H1 (cell line): Measurements from ENCODE around the gene TOMM40. TPM values are rescaled to one million over a fixed set of nuclear protein-coding genes. Genes with fewer than 3 reads are reported as not detected.

ENCODE experiments used
- CTCF ChIA-PET: fragments of 300-600 bp; sonication (Branson Sonifier 250); formaldehyde crosslinking; loops from one replicate; lab custom pipeline; 2021; ENCODE audit not compliant: partially characterized antibody; lab: Charles Lee
- POLR2A ChIA-PET: fragments of 300-600 bp; sonication (Branson Sonifier 250); formaldehyde crosslinking; loops from one replicate; lab custom pipeline; 2021; ENCODE audit warnings: inconsistent platforms; ENCODE audit not compliant: partially characterized antibody; lab: Charles Lee
- DNase-seq, 2 experiments: peaks; one replicate each; pipeline versions ENCODE4 v3.0.0 to v3.0.0-alpha.2; 2010 to 2022; ENCODE audit warnings: low spot score in 2 of 2, low read depth in 1 of 2, mixed read lengths in 1 of 2
- FAIRE-seq: peaks from 2 replicates; lab custom pipeline; 2011; peaks lifted over from hg19 to GRCh38; lab: Jason Lieb, UNC
- H2AFZ ChIP-seq: 2 replicates; pipeline ENCODE4 v1.8.1; 2012; ENCODE audit warnings: low read length, inconsistent platforms
- H2AK5ac ChIP-seq: 2 replicates; pipeline ENCODE4 v1.6.1; 2013; ENCODE audit warnings: low read depth, low read length
- H2BK120ac ChIP-seq: replicated peaks from 2 replicates; pipeline ENCODE3; 2013; ENCODE audit warnings: low read depth, low read length, inconsistent platforms
- H2BK12ac ChIP-seq: 2 replicates; pipeline ENCODE4 v1.6.1; 2013; ENCODE audit warnings: low read depth, low read length
- H2BK15ac ChIP-seq: 2 replicates; pipeline ENCODE4 v1.6.1; 2013; ENCODE audit warnings: low read length
- H2BK20ac ChIP-seq: 2 replicates; pipeline ENCODE4 v1.6.1; 2013; ENCODE audit warnings: low read length
- H2BK5ac ChIP-seq: 2 replicates; pipeline ENCODE4 v1.6.1; 2013; ENCODE audit warnings: low read depth, low read length
- H3K14ac ChIP-seq: 2 replicates; pipeline ENCODE4 v1.6.1; 2013; ENCODE audit warnings: inconsistent platforms; ENCODE audit not compliant: insufficient read length
- H3K18ac ChIP-seq: 2 replicates; pipeline ENCODE4 v1.6.1; 2013; ENCODE audit warnings: low read length; ENCODE audit errors: extremely low read depth
- H3K23ac ChIP-seq: 2 replicates; pipeline ENCODE4 v1.6.1; 2013; ENCODE audit warnings: inconsistent platforms; ENCODE audit not compliant: insufficient read length
- H3K23me2 ChIP-seq: 2 replicates; pipeline ENCODE4 v1.6.1; 2013; ENCODE audit warnings: low read depth, low read length
- H3K27ac ChIP-seq: 2 replicates; pipeline ENCODE4 v1.6.1; 2011; ENCODE audit warnings: low read depth, low read length, inconsistent platforms
- H3K27me3 ChIP-seq, 4 experiments: replicated peaks in 1 of 4; 1 replicate in 1 of 4; 2 replicates in 3 of 4; pipeline versions ENCODE4 v1.6.1 to v1.8.1; 2011 to 2013; ENCODE audit warnings: low read length in 3 of 4, mild to moderate bottlenecking in 3 of 4, inconsistent platforms in 2 of 4, mixed read lengths in 2 of 4, moderate library complexity in 1 of 4; ENCODE audit not compliant: control insufficient read depth in 3 of 4, insufficient read depth in 3 of 4; ENCODE audit errors: extremely low read depth in 1 of 4
- H3K36me3 ChIP-seq, 4 experiments: 2 replicates each; pipeline versions ENCODE4 v1.6.1 to v1.8.1; 2011 to 2013; ENCODE audit warnings: mild to moderate bottlenecking in 4 of 4, low read length in 3 of 4, moderate library complexity in 2 of 4, control low read depth in 1 of 4, inconsistent platforms in 1 of 4; ENCODE audit not compliant: insufficient read depth in 4 of 4, control insufficient read depth in 2 of 4
- H3K4ac ChIP-seq: replicated peaks from 2 replicates; pipeline ENCODE3; 2013; ENCODE audit warnings: low read length, low read depth, mixed read lengths, inconsistent platforms; ENCODE audit not compliant: insufficient read length
- H3K4me1 ChIP-seq, 4 experiments: replicated peaks in 1 of 4; 1 replicate in 1 of 4; 2 replicates in 3 of 4; pipeline versions ENCODE4 v1.6.1 to v1.8.1; 2011 to 2013; ENCODE audit warnings: low read length in 3 of 4, inconsistent platforms in 2 of 4, mixed read lengths in 1 of 4; ENCODE audit not compliant: insufficient read depth in 4 of 4, control insufficient read depth in 3 of 4
- H3K4me2 ChIP-seq, 2 experiments: 2 replicates each; pipeline versions ENCODE4 v1.6.1 to v1.8.1; 2011 to 2013; ENCODE audit warnings: low read depth in 2 of 2, low read length in 2 of 2, control low read depth in 1 of 2, inconsistent platforms in 1 of 2, mild to moderate bottlenecking in 1 of 2; ENCODE audit not compliant: insufficient read depth in 1 of 2
- H3K4me3 ChIP-seq, 4 experiments: fragments of 200-600, 300-600 bp in 1 of 4; sonication (generic), shearing (Covaris generic), sonication (Bioruptor Twin) in 1 of 4; 2 replicates each; pipeline versions ENCODE4 v1.5.1 to v1.8.1; 2011 to 2016; ENCODE audit warnings: low read length in 4 of 4, low read depth in 3 of 4, control low read depth in 2 of 4, inconsistent platforms in 2 of 4, mild to moderate bottlenecking in 2 of 4, mixed read lengths in 1 of 4, moderate library complexity in 1 of 4; ENCODE audit not compliant: insufficient read depth in 2 of 4; ENCODE audit errors: extremely low read depth in 1 of 4
- H3K56ac ChIP-seq: replicated peaks from 2 replicates; pipeline ENCODE3; 2013; ENCODE audit warnings: low read depth, mild to moderate bottlenecking, mixed read lengths, low read length, inconsistent platforms; ENCODE audit not compliant: insufficient read length
- H3K79me1 ChIP-seq: 2 replicates; pipeline ENCODE4 v1.6.1; 2013; ENCODE audit warnings: low read depth, low read length, control low read depth
- H3K79me2 ChIP-seq, 2 experiments: 2 replicates each; pipeline versions ENCODE4 v1.6.1 to v1.8.1; 2012 to 2013; ENCODE audit warnings: low read length in 2 of 2, mild to moderate bottlenecking in 2 of 2, inconsistent platforms in 1 of 2; ENCODE audit not compliant: insufficient read depth in 2 of 2, control insufficient read depth in 1 of 2
- H3K9ac ChIP-seq, 4 experiments: replicated peaks in 1 of 4; 1 replicate in 1 of 4; 2 replicates in 3 of 4; pipeline versions ENCODE4 v1.6.1 to v1.8.1; 2011 to 2013; ENCODE audit warnings: low read depth in 3 of 4, low read length in 3 of 4, control low read depth in 2 of 4, mild to moderate bottlenecking in 2 of 4, moderate library complexity in 2 of 4, inconsistent platforms in 1 of 4; ENCODE audit errors: extremely low read depth in 1 of 4
- H3K9me3 ChIP-seq, 2 experiments: 2 replicates each; pipeline versions ENCODE4 v1.6.1 to v1.8.1; 2012 to 2013; ENCODE audit warnings: mild to moderate bottlenecking in 2 of 2, moderate library complexity in 2 of 2, control low read depth in 1 of 2, inconsistent platforms in 1 of 2, low read depth in 1 of 2, low read length in 1 of 2, mixed read lengths in 1 of 2; ENCODE audit not compliant: insufficient read depth in 2 of 2
- H4K20me1 ChIP-seq, 2 experiments: replicated peaks in 1 of 2; 2 replicates each; pipeline versions ENCODE3 to v1.8.1; 2011 to 2013; ENCODE audit warnings: inconsistent platforms in 2 of 2, low read length in 2 of 2, mild to moderate bottlenecking in 1 of 2; ENCODE audit not compliant: insufficient read depth in 2 of 2, control insufficient read depth in 1 of 2
- H4K5ac ChIP-seq: 2 replicates; pipeline ENCODE4 v1.6.1; 2013; ENCODE audit warnings: low read length, low read depth, mixed read lengths, inconsistent platforms; ENCODE audit not compliant: insufficient read length
- H4K8ac ChIP-seq: 2 replicates; pipeline ENCODE4 v1.8.0; 2013; ENCODE audit warnings: mild to moderate bottlenecking, moderate library complexity, low read length, inconsistent platforms; ENCODE audit not compliant: insufficient read depth; ENCODE audit errors: extremely low read depth
- H4K91ac ChIP-seq: replicated peaks from 2 replicates; pipeline ENCODE3; 2013; ENCODE audit warnings: low read length, mixed read lengths, inconsistent platforms; ENCODE audit not compliant: insufficient read length
- ASH2L ChIP-seq: fragments of 200-600, 300-600 bp; sonication (generic); IDR thresholded peaks from one replicate; pipeline ENCODE4 v1.7.1; 2017; ENCODE audit warnings: low read length
- BCL11A ChIP-seq, 2 experiments: IDR thresholded peaks; one replicate each; pipeline ENCODE4 v1.6.1; 2011; ENCODE audit warnings: low read depth in 2 of 2, low read length in 2 of 2, mild to moderate bottlenecking in 2 of 2
- EGR1 ChIP-seq: IDR thresholded peaks from 2 replicates; pipeline ENCODE4 v1.6.1; 2011; ENCODE audit warnings: low read depth, low read length, borderline replicate concordance
- JUND ChIP-seq: IDR thresholded peaks from 2 replicates; pipeline ENCODE4 v1.6.1; 2011; ENCODE audit warnings: mild to moderate bottlenecking, improper control_type of control experiment, low read length
- NRF1 ChIP-seq: IDR thresholded peaks from 2 replicates; pipeline ENCODE4 v1.6.1; 2011; ENCODE audit warnings: mild to moderate bottlenecking, low read depth, low read length, improper control_type of control experiment
- SUZ12 ChIP-seq: fragments of 200-600 bp; sonication (generic); IDR thresholded peaks from 2 replicates; pipeline ENCODE4 v1.6.1; 2012; ENCODE audit warnings: mild to moderate bottlenecking, inconsistent platforms, low read length, moderate library complexity, mixed read lengths
- TCF12 ChIP-seq: IDR thresholded peaks from 2 replicates; pipeline ENCODE4 v1.6.1; 2011; ENCODE audit warnings: low read depth, mild to moderate bottlenecking, low read length
- WGBS, 2 experiments: shearing (Covaris generic) in 1 of 2; methylation state at CpG; one replicate each; pipeline versions ENCODE4 v1.1.6 to v1.1.7; 2013 to 2015; ENCODE audit warnings: low lambda C conversion rate in 2 of 2, mixed read lengths in 2 of 2, inconsistent platforms in 1 of 2, low coverage in 1 of 2, missing lambda C conversion rate in 1 of 2; ENCODE audit not compliant: insufficient replicate concordance in 2 of 2, insufficient coverage in 1 of 2, insufficient read length in 1 of 2; ENCODE audit errors: extremely low coverage in 1 of 2, missing lambda C conversion rate in 1 of 2; 5-methylcytosine and 5-hydroxymethylcytosine counted together
- polyA plus RNA-seq, 7 experiments: library from polyadenylated mRNA; depleted of rRNA in 3 of 7; stranded (reverse) in 5 of 7; unstranded in 2 of 7; fragments of >200 nt in 5 of 7; fragments of 200-250 nt in 2 of 7; gene quantifications; 1 replicate in 5 of 7; 2 replicates in 1 of 7; 4 replicates in 1 of 7; pipeline versions ENCODE4 v1.2.1 to v1.2.3, GENCODE V29; 2011 to 2013; ENCODE audit warnings: missing spikeins in 2 of 7, mixed read lengths in 2 of 7
- total RNA-seq: library from RNA; stranded (reverse); fragmentation: NEBNext Ultra II Directional; extraction: Animal tissue kit (Norgen Biotek cat#: 25700); gene quantifications from 2 replicates; pipeline ENCODE4 v1.2.1, GENCODE V29; 2021
- TF ChIP-seq, protein P1 (sequence below): IDR thresholded peaks from 2 replicates; pipeline ENCODE4 v1.6.1; 2012; ENCODE audit warnings: inconsistent platforms

TOMM40 gene
- total and polyA plus RNA-seq, 2 of the 8 experiments (the other 6 are each of a cell fraction or from before 2014, with no cell fraction given) = 154 to 179 TPM

DNA sequence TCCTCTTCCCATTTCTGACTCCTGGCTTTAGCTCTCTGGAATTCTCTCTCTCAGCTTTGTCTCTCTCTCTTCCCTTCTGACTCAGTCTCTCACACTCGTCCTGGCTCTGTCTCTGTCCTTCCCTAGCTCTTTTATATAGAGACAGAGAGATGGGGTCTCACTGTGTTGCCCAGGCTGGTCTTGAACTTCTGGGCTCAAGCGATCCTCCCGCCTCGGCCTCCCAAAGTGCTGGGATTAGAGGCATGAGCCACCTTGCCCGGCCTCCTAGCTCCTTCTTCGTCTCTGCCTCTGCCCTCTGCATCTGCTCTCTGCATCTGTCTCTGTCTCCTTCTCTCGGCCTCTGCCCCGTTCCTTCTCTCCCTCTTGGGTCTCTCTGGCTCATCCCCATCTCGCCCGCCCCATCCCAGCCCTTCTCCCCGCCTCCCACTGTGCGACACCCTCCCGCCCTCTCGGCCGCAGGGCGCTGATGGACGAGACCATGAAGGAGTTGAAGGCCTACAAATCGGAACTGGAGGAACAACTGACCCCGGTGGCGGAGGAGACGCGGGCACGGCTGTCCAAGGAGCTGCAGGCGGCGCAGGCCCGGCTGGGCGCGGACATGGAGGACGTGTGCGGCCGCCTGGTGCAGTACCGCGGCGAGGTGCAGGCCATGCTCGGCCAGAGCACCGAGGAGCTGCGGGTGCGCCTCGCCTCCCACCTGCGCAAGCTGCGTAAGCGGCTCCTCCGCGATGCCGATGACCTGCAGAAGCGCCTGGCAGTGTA lies 17.2 kb downstream of the TOMM40 start:
- CTCF ChIA-PET = interaction anchor here (0.6 to 15.2 kb wide), 6 partner anchors 16 to 1706 kb away, joined by 3 to 201 read pairs (median 4); partner anchors contain the start of gene CLPTM1
- Histone ChIP-seq H3K4me1 (peaks cover 0 to 14% (median 8%) of the 10 kb centered on the region in 4 experiments; a peak in 6 of 7 replicates), H2BK15ac (no peak overlapping the region), H4K8ac (no peak overlapping the region; the same call in 1 of the 2 replicates), H3K36me3 (peaks cover 9 to 27% (median 19%) of the 10 kb centered on the region in 4 experiments; a peak in 7 of 8 replicates), H3K4me3 (no peak overlapping the region), H3K79me2 (peaks cover 0 to 11% of the 10 kb centered on the region in 2 experiments; a peak in 1 of 4 replicates), H2AK5ac (no peak overlapping the region), H3K23me2 (peaks cover 3% of the 10 kb centered on the region; the same call in 1 of the 2 replicates), H3K9ac (no peak overlapping the region), H4K5ac (no peak overlapping the region), H3K56ac (no peak overlapping the region), H2BK5ac (no peak overlapping the region), H4K91ac (no peak overlapping the region), H3K27me3 (no peaks in the 10 kb centered on the region), H3K23ac (no peak overlapping the region), H3K14ac (no peak overlapping the region), H3K4ac (no peak overlapping the region), H3K18ac (no peak overlapping the region), H2BK120ac (no peak overlapping the region), H2BK12ac (no peak overlapping the region), H3K4me2 (no peak overlapping the region), H2BK20ac (no peak overlapping the region), H2AFZ (no peak overlapping the region), H4K20me1 (peaks cover 0 to 19% of the 10 kb centered on the region in 2 experiments), H3K79me1 (no peaks in the 10 kb centered on the region; the same call in 1 of the 2 replicates), H3K27ac (no peak overlapping the region), H3K9me3 (no peaks in the 10 kb centered on the region)
- POLR2A ChIA-PET = interaction anchor here (0.6 to 12.3 kb wide), 9 partner anchors 9 to 61 kb away, joined by 3 to 247 read pairs (median 6); partner anchors contain the start of genes CLPTM1 and TOMM40
- FAIRE-seq (no peak), DNase-seq (no peak)
- WGBS, 2 experiments = 91% methylated on average over 17 of the region's 46 CpGs; no CpG with 5 or more reads in 1 of the 2 experiments
- TF ChIP-seq SUZ12 (no peak), BCL11A (IDR thresholded peaks at IDR 0.05; ENCODE audit: low read depth in 2 of 2, low read length in 2 of 2) (no peak), ASH2L (no peak), EGR1 (no peak), NRF1 (no peak), JUND (no peak), TCF12 (no peak)
- TF ChIP-seq, protein P1, sequence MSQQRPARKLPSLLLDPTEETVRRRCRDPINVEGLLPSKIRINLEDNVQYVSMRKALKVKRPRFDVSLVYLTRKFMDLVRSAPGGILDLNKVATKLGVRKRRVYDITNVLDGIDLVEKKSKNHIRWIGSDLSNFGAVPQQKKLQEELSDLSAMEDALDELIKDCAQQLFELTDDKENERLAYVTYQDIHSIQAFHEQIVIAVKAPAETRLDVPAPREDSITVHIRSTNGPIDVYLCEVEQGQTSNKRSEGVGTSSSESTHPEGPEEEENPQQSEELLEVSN = no peak
